HepG2 (cell line): ENCODE results near the gene SYNPR. TPM values are rescaled to one million over a fixed set of nuclear protein-coding genes. Genes with fewer than 3 reads are reported as not detected.

Source experiments
- SMAD9 ChIP-seq: sonication (generic); formaldehyde crosslinking; IDR thresholded peaks from 2 replicates; pipeline ENCODE4 v1.5.1; 2020; ENCODE audit warnings: mild to moderate bottlenecking, missing genetic modification reagents
- TIGD3 ChIP-seq: sonication (generic); formaldehyde crosslinking; IDR thresholded peaks from 2 replicates; pipeline ENCODE4 v1.5.1; 2020; ENCODE audit warnings: mild to moderate bottlenecking, missing genetic modification reagents, borderline replicate concordance
- ZFP62 ChIP-seq: sonication (generic); formaldehyde crosslinking; IDR thresholded peaks from 2 replicates; pipeline ENCODE4 v1.4.0; 2020; ENCODE audit warnings: missing genetic modification reagents
- ZHX2 ChIP-seq, 2 experiments: sonication (generic) in 1 of 2; formaldehyde crosslinking in 1 of 2; IDR thresholded peaks; 2 replicates each; pipeline versions ENCODE4 v1.6.1 to v1.9.0; 2014 to 2022; ENCODE audit warnings: antibody characterized with exemption in 1 of 2, borderline replicate concordance in 1 of 2, inconsistent platforms in 1 of 2, low read depth in 1 of 2, missing genetic modification reagents in 1 of 2
- ZNF816 ChIP-seq: sonication (generic); formaldehyde crosslinking; IDR thresholded peaks from 2 replicates; pipeline ENCODE4 v1.8.0; 2022; ENCODE audit warnings: missing genetic modification reagents, mild to moderate bottlenecking, borderline replicate concordance
- polyA plus RNA-seq, 8 experiments: library from polyadenylated mRNA; depleted of rRNA in 3 of 8; stranded (reverse) in 7 of 8; unstranded in 1 of 8; fragments of >200 nt; fragmentation: Illumina TruSeq in 4 of 8; extraction: Trizol in 4 of 8; gene quantifications; 2 replicates each; pipeline versions ENCODE4 v1.2.1 to v1.2.3, GENCODE V29; 2011 to 2016; ENCODE audit warnings: low read depth in 4 of 8, missing spikeins in 1 of 8, mixed read lengths in 1 of 8; ENCODE audit not compliant: insufficient read depth in 1 of 8
- total RNA-seq, 5 experiments: library from RNA; depleted of rRNA; stranded (reverse); fragments of >200 nt; fragmentation: Illumina TruSeq; extraction: Trizol; gene quantifications; 2 replicates each; pipeline ENCODE4 v1.2.3, GENCODE V29; 2016; ENCODE audit warnings: low read depth in 1 of 5
- TF ChIP-seq, protein P1 (sequence below): IDR thresholded peaks from 2 replicates; pipeline ENCODE4 v1.6.1; 2012; ENCODE audit warnings: low read depth, low read length, improper control_type of control experiment
- TF ChIP-seq, protein P2 (sequence below): sonication (generic); formaldehyde crosslinking; IDR thresholded peaks from 2 replicates; pipeline ENCODE4 v1.9.0; 2021; ENCODE audit warnings: missing genetic modification reagents, borderline replicate concordance
- TF ChIP-seq, protein P3 (sequence below): sonication (generic); formaldehyde crosslinking; IDR thresholded peaks from 2 replicates; pipeline ENCODE4 v1.4.0; 2020; ENCODE audit warnings: missing genetic modification reagents, mild to moderate bottlenecking, borderline replicate concordance

SYNPR gene
- total and polyA plus RNA-seq, 2 of the 13 experiments (the other 11 are each of a cell fraction or from before 2014, with no cell fraction given): 0.04 TPM; not detected in 1

DNA sequence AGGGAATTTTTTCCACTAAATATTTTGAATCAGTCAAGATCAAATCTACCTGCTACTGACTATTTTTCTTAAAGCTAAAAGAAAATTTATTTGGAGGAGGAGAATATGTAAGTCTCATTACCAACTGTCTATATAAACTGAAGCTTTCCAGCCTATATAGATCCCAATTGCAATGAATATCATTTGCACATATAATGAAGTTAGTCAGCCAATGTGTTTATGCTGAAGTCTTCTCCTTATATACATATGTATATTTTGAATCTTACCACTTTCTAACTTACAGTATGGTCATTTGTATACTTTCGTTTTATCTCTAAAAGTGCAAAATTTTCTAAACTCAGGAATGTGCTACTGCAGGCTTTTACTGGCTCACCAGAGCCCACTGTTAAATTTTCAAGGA is 136.5 kb downstream of the SYNPR start (continued):
- TF ChIP-seq, protein P1, sequence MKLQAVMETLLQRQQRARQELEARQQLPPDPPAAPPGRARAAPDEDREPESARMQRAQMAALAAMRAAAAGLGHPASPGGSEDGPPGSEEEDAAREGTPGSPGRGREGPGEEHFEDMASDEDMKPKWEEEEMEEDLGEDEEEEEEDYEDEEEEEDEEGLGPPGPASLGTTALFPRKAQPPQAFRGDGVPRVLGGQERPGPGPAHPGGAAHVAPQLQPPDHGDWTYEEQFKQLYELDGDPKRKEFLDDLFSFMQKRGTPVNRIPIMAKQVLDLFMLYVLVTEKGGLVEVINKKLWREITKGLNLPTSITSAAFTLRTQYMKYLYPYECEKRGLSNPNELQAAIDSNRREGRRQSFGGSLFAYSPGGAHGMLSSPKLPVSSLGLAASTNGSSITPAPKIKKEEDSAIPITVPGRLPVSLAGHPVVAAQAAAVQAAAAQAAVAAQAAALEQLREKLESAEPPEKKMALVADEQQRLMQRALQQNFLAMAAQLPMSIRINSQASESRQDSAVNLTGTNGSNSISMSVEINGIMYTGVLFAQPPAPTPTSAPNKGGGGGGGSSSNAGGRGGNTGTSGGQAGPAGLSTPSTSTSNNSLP: no peak
- TF ChIP-seq TIGD3 (CRISPR knock-in tag): no peak
- TF ChIP-seq, protein P2, sequence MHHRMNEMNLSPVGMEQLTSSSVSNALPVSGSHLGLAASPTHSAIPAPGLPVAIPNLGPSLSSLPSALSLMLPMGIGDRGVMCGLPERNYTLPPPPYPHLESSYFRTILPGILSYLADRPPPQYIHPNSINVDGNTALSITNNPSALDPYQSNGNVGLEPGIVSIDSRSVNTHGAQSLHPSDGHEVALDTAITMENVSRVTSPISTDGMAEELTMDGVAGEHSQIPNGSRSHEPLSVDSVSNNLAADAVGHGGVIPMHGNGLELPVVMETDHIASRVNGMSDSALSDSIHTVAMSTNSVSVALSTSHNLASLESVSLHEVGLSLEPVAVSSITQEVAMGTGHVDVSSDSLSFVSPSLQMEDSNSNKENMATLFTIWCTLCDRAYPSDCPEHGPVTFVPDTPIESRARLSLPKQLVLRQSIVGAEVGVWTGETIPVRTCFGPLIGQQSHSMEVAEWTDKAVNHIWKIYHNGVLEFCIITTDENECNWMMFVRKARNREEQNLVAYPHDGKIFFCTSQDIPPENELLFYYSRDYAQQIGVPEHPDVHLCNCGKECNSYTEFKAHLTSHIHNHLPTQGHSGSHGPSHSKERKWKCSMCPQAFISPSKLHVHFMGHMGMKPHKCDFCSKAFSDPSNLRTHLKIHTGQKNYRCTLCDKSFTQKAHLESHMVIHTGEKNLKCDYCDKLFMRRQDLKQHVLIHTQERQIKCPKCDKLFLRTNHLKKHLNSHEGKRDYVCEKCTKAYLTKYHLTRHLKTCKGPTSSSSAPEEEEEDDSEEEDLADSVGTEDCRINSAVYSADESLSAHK (CRISPR knock-in tag): no peak
- no peak for TF ChIP-seq ZFP62 (CRISPR knock-in tag)
- TF ChIP-seq ZHX2 (IDR thresholded peaks at IDR 0.05; ENCODE audit: low read depth): no peak
- no peak for TF ChIP-seq ZHX2 (CRISPR knock-in tag; IDR thresholded peaks at IDR 0.05; ENCODE audit: borderline replicate concordance)
- TF ChIP-seq, protein P3, sequence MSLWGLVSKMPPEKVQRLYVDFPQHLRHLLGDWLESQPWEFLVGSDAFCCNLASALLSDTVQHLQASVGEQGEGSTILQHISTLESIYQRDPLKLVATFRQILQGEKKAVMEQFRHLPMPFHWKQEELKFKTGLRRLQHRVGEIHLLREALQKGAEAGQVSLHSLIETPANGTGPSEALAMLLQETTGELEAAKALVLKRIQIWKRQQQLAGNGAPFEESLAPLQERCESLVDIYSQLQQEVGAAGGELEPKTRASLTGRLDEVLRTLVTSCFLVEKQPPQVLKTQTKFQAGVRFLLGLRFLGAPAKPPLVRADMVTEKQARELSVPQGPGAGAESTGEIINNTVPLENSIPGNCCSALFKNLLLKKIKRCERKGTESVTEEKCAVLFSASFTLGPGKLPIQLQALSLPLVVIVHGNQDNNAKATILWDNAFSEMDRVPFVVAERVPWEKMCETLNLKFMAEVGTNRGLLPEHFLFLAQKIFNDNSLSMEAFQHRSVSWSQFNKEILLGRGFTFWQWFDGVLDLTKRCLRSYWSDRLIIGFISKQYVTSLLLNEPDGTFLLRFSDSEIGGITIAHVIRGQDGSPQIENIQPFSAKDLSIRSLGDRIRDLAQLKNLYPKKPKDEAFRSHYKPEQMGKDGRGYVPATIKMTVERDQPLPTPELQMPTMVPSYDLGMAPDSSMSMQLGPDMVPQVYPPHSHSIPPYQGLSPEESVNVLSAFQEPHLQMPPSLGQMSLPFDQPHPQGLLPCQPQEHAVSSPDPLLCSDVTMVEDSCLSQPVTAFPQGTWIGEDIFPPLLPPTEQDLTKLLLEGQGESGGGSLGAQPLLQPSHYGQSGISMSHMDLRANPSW (CRISPR knock-in tag): no peak
- no peak for TF ChIP-seq ZNF816 (CRISPR knock-in tag)
- TF ChIP-seq SMAD9 (CRISPR knock-in tag): no peak
